HG02759 (cell line): ENCODE data around the gene LCE3E.

Experiments
- ATAC-seq: cut with Tn5 transposase; IDR thresholded peaks from one replicate; pipeline ENCODE4 v1.9.1; 2021; ENCODE audit warnings: mild to moderate bottlenecking, moderate library complexity; ENCODE audit not compliant: unreplicated experiment

Gene LCE3E

DNA sequence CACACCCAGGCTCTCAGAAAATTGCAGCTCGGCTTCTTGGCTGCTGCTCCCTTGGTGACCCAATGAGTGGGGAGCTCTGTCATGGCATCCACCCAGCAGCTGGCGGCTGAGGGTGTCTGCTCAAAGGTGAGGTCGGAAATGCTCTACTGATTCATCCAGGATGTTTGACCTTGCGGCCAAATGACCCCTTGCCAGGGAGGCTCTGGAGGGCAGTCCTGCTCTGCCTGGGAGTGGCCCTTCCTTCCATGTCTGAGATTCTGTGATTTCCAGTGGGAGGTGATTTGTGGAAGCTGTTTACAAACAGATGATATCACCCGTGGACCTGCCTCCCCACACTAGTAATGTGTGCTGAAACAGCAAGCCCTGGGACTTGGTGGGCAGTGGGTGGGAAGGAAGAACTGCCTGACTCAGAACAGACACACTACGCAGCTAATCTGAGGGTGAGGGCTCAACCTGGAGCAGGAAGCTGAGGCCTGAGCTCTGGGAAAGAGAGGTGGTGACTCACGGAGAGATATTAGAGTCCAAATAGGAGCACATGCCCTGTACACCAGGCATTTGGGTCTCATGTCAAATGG, 49.3 kb downstream of the LCE3E start:
- no peak for ATAC-seq

DNA sequence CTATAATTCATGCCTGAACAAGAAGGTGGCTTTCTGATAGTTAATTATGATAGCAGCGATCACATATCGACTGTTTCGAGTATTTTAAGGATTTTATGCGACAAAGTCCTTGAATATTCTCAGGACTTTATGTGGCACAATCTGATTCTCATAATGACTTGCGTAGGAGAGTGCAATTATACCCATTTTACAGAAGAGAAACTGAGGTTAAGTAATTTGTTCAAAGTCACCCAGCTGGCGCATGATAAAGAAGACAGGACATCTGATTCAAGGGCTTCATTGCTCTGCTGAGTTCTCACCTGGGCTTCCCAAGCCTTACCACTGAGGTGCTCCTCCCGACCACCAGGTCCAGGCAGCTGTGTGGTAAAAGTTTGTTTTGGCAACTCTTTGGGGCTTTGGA, 50.5 kb downstream of the LCE3E start:
- ATAC-seq = no peak
